Measurements from ENCODE around the gene SLITRK1. TPM values are rescaled to one million over a fixed set of nuclear protein-coding genes. Genes with fewer than 3 reads are reported as not detected.

The SLITRK1 gene
- total and polyA plus RNA-seq, 7 donors: 0.01 TPM; not detected in 6

- Histone ChIP-seq H3K27me3 (ENCODE audit: insufficient read depth in 3 of 3, low read length in 2 of 3) (no peaks in the 10 kb centered on the region), H3K27ac (no peak overlapping the region), H3K36me3 (ENCODE audit: insufficient read depth in 1 of 2, low read depth in 1 of 2) (no peaks in the 10 kb centered on the region), H3K9me3 (no peaks in the 10 kb centered on the region), H3K4me3 (no peak overlapping the region), H3K4me1 (no peaks in the 10 kb centered on the region)
- ATAC-seq: no peak
- no peak for DNase-seq
- WGBS, 3 donors: 83 to 91% (median 85%) methylated on average over 3 of the region's 3 CpGs
- no peak for TF ChIP-seq CTCF (IDR thresholded peaks at IDR 0.05)
- intact Hi-C loops (cut with DNase I): no loop called here
Observed at GRCh38 chr13:83890358-83890757, 8.1 kb upstream of the SLITRK1 start.

- DNase-seq (no peak), ATAC-seq (no peak)
- no peak overlapping the region for H3K27ac ChIP-seq
- H3K4me1 ChIP-seq: no peaks in the 10 kb centered on the region
- intact Hi-C loops (cut with DNase I): no loop called here
- peaks cover 0 to 36% (median 6%) of the 10 kb centered on the region in 3 donors for H3K27me3 ChIP-seq (ENCODE audit: insufficient read depth in 3 of 3, low read length in 2 of 3)
- H3K36me3 ChIP-seq (ENCODE audit: insufficient read depth in 1 of 2, low read depth in 1 of 2): no peaks in the 10 kb centered on the region
- H3K9me3 ChIP-seq: no peaks in the 10 kb centered on the region
- H3K4me3 ChIP-seq: no peak overlapping the region
- no peak for TF ChIP-seq CTCF (IDR thresholded peaks at IDR 0.05)
Observed at GRCh38 chr13:83884141-83884540, 1.9 kb upstream of the SLITRK1 start.

GRCh38 chr13:83883061-83883523 is 818 bp upstream of the SLITRK1 start:
- H3K27ac ChIP-seq: no peak overlapping the region
- H3K9me3 ChIP-seq: no peaks in the 10 kb centered on the region
- H3K27me3 ChIP-seq (ENCODE audit: insufficient read depth in 3 of 3, low read length in 2 of 3): peaks cover 0 to 36% (median 6%) of the 10 kb centered on the region in 3 donors
- H3K36me3 ChIP-seq (ENCODE audit: insufficient read depth in 1 of 2, low read depth in 1 of 2): no peaks in the 10 kb centered on the region
- no peak for TF ChIP-seq CTCF (IDR thresholded peaks at IDR 0.05)
- intact Hi-C loops (cut with DNase I): no loop called here
- ATAC-seq (no peak), DNase-seq (no peak)
- 3 to 4% (median 4%) methylated on average over 14 of the region's 14 CpGs for WGBS, 3 donors
- H3K4me3 ChIP-seq: no peak overlapping the region
- H3K4me1 ChIP-seq: no peaks in the 10 kb centered on the region

DNA sequence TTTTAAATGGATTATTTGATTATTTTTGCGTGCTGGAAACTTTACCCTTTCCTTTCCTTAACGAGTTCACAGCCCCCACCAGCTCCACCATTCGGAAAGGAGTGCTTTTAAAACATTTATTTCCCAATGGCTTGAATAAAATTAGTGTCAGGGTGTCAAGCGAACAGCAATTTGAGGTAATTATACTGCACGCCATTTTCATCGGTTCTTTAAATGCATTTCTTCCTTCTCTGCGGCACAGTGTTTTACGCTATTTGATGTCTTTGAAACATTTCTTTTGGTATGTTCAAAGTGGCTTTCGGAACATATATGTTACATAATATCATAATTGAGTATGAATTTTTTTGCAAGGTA is 309 bp upstream of the SLITRK1 start:
- DNase-seq: no peak
- intact Hi-C loops (cut with DNase I): no loop called here
- no peak overlapping the region for H3K27ac ChIP-seq
- no peaks in the 10 kb centered on the region for H3K4me1 ChIP-seq
- peaks cover 0 to 36% (median 6%) of the 10 kb centered on the region in 3 donors for H3K27me3 ChIP-seq (ENCODE audit: insufficient read depth in 3 of 3, low read length in 2 of 3)
- no peaks in the 10 kb centered on the region for H3K36me3 ChIP-seq (ENCODE audit: insufficient read depth in 1 of 2, low read depth in 1 of 2)
- no peak overlapping the region for H3K4me3 ChIP-seq
- 5 to 7% (median 6%) methylated on average over 9 of the region's 9 CpGs for WGBS, 3 donors
- no peak for ATAC-seq
- TF ChIP-seq CTCF (IDR thresholded peaks at IDR 0.05): no peak
- no peaks in the 10 kb centered on the region for H3K9me3 ChIP-seq

- H3K27me3 ChIP-seq (ENCODE audit: insufficient read depth in 3 of 3, low read length in 2 of 3): peaks cover 0 to 36% (median 6%) of the 10 kb centered on the region in 3 donors
- TF ChIP-seq CTCF (IDR thresholded peaks at IDR 0.05): no peak
- H3K4me3 ChIP-seq: no peak overlapping the region
- H3K36me3 ChIP-seq (ENCODE audit: insufficient read depth in 1 of 2, low read depth in 1 of 2): no peaks in the 10 kb centered on the region
- intact Hi-C loops (cut with DNase I): no loop called here
- no peaks in the 10 kb centered on the region for H3K4me1 ChIP-seq
- ATAC-seq (no peak), DNase-seq (no peak)
- no peak overlapping the region for H3K27ac ChIP-seq
- 2% methylated on average over 19 of the region's 19 CpGs for WGBS, 3 donors
- H3K9me3 ChIP-seq: no peaks in the 10 kb centered on the region
Observed at GRCh38 chr13:83881140-83881684, 1.1 kb downstream of the SLITRK1 start.

All from psoas muscle (tissue), 8 donors.